NK-92 treated with Interleukin-12 subunit alpha and Interleukin-12 subunit beta, amount 100 ng/mL, for 24 hours (cell line): ENCODE results near the gene GPR15LG.

Source experiments
- DNase-seq: peaks from one replicate; lab custom pipeline; 2025; lab: John Stamatoyannopoulos, UW

The GPR15LG gene

DNA sequence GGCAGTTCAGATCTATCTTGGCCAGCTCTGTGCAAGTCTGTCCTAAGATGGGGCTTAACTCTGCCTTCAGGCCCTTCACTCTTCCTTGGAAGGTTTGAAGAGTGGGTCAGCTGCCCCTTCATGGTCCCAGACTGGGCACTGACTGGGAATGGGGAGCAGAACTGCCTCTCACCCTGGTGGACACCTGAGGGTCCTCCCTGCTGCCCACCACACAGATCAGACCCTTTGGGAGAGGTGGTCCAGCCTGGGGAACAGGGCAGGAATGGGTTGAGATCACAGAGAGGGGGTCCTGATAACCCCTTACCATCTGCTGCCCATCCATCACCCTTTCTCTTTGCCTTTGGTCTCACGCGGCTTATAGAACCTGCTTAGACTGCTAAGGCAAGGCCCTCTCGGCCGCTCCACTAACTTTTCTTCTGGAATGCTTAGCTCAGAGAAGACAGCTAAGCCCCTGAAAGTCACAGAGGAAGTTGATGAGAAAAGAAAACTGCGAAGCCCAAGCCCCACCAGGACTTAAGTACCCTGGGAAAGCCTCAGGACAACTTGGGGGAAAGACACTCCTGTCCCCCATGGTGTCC lies 20.3 kb downstream of the GPR15LG start:
- no peak for DNase-seq

DNA sequence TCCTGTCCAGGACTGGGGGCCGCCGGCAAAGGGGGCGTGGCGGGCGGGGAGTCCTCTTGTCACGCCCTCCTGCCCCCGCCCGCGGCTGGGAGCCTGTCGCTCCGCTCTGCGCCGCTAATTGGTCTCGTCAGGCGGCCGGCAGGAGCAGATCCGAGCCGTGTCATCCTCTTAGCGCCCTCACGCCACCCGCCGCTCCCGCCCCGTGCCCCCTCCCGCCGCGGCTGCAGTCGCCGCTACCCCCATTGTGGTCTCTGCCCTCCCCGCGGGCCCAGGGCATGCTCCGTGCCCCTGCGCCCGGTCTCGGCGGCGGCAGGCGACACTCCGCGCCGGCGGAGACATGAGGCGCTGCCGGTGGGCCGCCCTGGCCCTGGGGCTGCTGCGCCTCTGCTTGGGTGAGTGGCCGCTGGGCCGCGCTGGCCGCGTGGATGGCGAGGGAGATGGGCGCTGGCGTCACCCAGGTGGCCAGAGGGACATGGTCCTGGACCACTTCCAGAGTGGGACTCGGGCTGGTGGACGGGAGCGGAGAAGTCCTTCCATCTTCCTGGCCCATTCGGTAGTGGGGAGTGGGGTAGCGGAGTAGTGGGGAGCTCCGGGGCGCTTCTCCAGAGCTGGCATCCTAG lies 20.9 kb downstream of the GPR15LG start, which contains the start of gene CDHR1:
Gene CDHR1 (plus strand): TSS at position 114 of the 620 bp plus-strand sequence. CDS start 224 bp downstream, at position 338.
- DNase-seq: no peak

DNA sequence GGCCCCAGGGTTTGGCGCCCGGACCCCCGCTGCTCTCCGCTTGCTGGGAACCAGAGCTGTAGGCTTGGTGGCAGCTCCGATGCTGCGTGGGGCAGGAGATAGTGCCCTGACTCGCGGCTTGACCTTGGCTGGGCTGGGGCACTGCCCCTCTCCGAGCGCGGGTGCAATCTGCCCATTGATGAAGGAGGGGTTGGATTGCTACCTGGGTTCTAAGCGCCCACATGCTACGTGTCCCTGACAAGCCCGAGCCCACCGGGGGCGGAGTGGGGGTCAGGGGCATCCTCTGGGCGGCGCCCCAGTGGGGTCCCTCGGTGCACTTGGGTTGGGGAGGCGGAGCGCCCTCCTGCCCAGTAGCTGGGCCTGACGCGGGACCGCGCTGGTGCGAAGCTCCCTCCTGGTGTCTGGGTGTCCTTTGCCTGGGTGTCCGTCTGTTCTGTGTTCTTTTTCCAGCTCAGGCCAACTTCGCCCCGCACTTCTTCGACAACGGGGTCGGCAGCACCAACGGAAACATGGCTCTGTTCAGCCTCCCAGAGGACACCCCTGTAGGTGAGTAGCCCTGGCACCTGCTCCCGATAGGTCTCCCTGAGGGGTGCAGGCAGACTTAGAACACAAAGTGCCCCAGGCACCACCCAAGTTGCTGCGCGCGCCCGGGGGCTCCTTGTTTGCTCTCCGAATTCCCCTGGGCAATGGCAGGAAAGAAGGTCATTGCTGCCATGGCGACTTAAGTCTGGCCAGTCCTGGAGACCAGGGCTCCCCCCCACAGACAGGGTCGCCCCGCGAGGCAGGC lies 21.6 kb downstream of the GPR15LG start:
- DNase-seq: no peak

DNA sequence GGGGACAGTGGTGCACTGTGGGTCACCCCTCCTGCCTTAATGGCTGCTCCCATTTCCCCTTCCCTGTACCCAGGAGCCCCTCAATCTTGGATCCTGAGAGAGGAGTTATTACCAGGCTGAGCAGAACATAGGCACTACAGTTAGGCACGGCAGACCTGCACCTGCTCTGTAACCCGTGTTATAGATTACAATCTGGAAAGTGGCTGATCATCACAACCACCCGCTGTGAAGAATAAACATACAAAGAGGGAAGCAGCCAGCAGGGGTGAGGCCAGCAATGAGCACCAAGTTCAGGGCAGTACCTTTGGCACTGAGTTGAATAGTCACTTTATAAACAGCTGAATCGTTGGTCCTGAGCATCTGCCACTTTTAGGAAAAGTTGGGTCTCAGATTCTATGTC lies 22.5 kb downstream of the GPR15LG start:
- DNase-seq: no peak

DNA sequence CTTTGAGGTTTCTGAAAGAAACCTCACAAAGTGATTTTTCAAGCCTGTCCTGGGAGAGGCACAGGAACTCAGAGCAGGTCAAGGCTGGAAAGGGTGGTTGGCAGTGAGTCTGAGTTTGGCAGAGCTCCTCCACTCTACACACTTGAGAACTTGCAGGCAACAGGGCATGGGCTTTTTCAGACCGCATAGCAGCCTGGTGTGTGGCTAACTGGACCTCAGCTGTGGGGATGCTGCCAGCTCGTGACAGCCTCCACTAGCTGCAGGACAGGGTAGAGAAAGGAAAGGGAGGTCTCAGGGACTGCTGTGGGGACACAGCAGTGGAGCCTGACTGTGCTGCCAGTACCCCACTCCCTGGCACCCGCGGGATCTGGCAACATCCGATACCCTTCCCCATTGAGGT lies 23.3 kb downstream of the GPR15LG start:
- no peak for DNase-seq

- DNase-seq: no peak
Measured at GRCh38 chr10:84197643-84198042, 24.0 kb downstream of the GPR15LG start.

GRCh38 chr10:84198206-84198915 lies 24.8 kb downstream of the GPR15LG start:
- DNase-seq: no peak

- no peak for DNase-seq
Measured at GRCh38 chr10:84200537-84201243, 27.1 kb downstream of the GPR15LG start.

GRCh38 chr10:84201244-84201606 lies 27.6 kb downstream of the GPR15LG start:
- no peak for DNase-seq

DNA sequence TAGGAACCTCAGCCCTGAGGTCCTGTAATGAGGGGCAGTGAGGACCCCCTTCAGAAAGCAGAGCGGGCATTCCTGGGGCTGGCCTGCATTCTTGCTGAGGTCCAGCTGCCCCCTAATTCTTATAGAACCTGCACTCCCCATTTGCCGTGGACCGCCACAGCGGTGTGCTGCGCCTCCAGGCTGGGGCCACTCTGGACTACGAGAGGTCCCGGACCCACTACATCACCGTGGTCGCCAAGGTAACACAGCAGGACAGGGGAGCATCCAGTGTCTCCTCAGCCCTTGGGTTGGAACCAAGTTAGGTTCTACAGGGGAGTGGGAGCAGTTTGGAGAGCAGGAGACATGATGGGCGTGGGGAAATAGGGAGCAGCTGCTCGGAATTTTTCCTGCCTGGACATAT lies 28.1 kb downstream of the GPR15LG start:
- DNase-seq: no peak

GRCh38 chr10:84202349-84202748 lies 28.7 kb downstream of the GPR15LG start:
- no peak for DNase-seq

GRCh38 chr10:84204122-84204521 lies 30.5 kb downstream of the GPR15LG start:
- DNase-seq: no peak

GRCh38 chr10:84204610-84205009 lies 31.0 kb downstream of the GPR15LG start:
- no peak for DNase-seq

- DNase-seq: peak; percentile 34
Measured at GRCh38 chr10:84205049-84205852, 31.6 kb downstream of the GPR15LG start.

GRCh38 chr10:84205853-84206525 lies 32.4 kb downstream of the GPR15LG start:
- no peak for DNase-seq

DNA sequence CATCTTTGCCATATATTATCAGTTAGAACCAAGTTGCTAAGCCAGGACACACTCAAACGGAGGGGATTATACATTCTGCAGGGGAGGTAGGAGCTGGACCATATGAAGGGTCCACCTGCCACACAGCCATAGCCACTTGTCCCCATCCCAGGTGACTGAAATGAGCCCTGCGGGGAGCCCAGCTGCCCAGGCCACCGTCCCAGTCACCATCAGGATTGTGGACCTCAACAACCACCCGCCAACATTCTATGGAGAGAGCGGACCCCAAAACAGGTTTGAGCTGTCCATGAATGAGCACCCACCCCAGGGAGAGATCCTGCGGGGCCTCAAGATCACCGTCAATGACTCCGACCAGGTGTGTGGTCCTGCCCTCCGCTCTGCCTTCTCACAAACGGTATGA lies 34.4 kb downstream of the GPR15LG start:
- no peak for DNase-seq

GRCh38 chr10:84211566-84211965 lies 38.0 kb downstream of the GPR15LG start:
- DNase-seq: no peak

GRCh38 chr10:84212014-84212413 lies 38.4 kb downstream of the GPR15LG start:
- DNase-seq: no peak

- no peak for DNase-seq
Measured at GRCh38 chr10:84213076-84213475, 39.5 kb downstream of the GPR15LG start.

GRCh38 chr10:84214046-84214572 lies 40.5 kb downstream of the GPR15LG start:
- no peak for DNase-seq
